Measurements from ENCODE around the gene LENEP.

The LENEP gene

GRCh38 chr1:154993572-154994268, at the start of gene LENEP:
Gene LENEP, plus strand, starts transcription at chr1:154993586. Its CDS starts 22 bp downstream, at chr1:154993608.
- no peak within 1 kb of the TSS for H3K4me3 ChIP-seq (ENCODE audit: low read depth, low read length)
- no peak for TF ChIP-seq CTCF (IDR thresholded peaks at IDR 0.05; ENCODE audit: low read depth, low read length)
- DNase-seq (ENCODE audit: low read depth, low spot score) = no peak
- in situ Hi-C loops (cut with HindIII; ENCODE audit: low sequenced_read_pairs) = no loop called here

GRCh38 chr1:154943649-154944400, 49.6 kb upstream of the LENEP start:
- DNase-seq (ENCODE audit: low read depth, low spot score) = peak; percentile 18
- TF ChIP-seq CTCF (IDR thresholded peaks at IDR 0.05; ENCODE audit: low read depth, low read length) = peak; percentile 91
- no peak overlapping the region for H3K4me3 ChIP-seq (ENCODE audit: low read depth, low read length)

GRCh38 chr1:154944401-154945159, 48.8 kb upstream of the LENEP start:
- no peak for DNase-seq (ENCODE audit: low read depth, low spot score)
- TF ChIP-seq CTCF (IDR thresholded peaks at IDR 0.05; ENCODE audit: low read depth, low read length) = no peak
- in situ Hi-C loops (cut with HindIII; ENCODE audit: low sequenced_read_pairs) = no loop called here
- no peak overlapping the region for H3K4me3 ChIP-seq (ENCODE audit: low read depth, low read length)

More at GRCh38 chr1:154943649-154944400, 49.6 kb upstream of the LENEP start:
- in situ Hi-C loops (cut with HindIII; ENCODE audit: low sequenced_read_pairs) = no loop called here

- in situ Hi-C loops (cut with HindIII; ENCODE audit: low sequenced_read_pairs) = no loop called here
- no peak overlapping the region for H3K4me3 ChIP-seq (ENCODE audit: low read depth, low read length)
- no peak for TF ChIP-seq CTCF (IDR thresholded peaks at IDR 0.05; ENCODE audit: low read depth, low read length)
- no peak for DNase-seq (ENCODE audit: low read depth, low spot score)
Observed at GRCh38 chr1:154945160-154945961, 48.0 kb upstream of the LENEP start.

GRCh38 chr1:154945962-154946850, 47.2 kb upstream of the LENEP start:
- no peak for TF ChIP-seq CTCF (IDR thresholded peaks at IDR 0.05; ENCODE audit: low read depth, low read length)
- in situ Hi-C loops (cut with HindIII; ENCODE audit: low sequenced_read_pairs) = no loop called here
- DNase-seq (ENCODE audit: low read depth, low spot score) = no peak
- H3K4me3 ChIP-seq (ENCODE audit: low read depth, low read length) = no peak overlapping the region

Measured in astrocyte of the spinal cord (primary cell).